SK-N-SH (cell line): Measurements from ENCODE around the gene FAT1. TPM values are rescaled to one million over a fixed set of nuclear protein-coding genes. Genes with fewer than 3 reads are reported as not detected.

ENCODE experiments used
- CTCF ChIA-PET: fragments of 300-600, 350-600 bp; formaldehyde crosslinking; extraction: SDS; loops from one replicate; lab custom pipeline; 2021; lab: Yijun Ruan, JAX
- POLR2A ChIA-PET: fragments of 350-600 bp; sonication (Branson Sonifier 250); formaldehyde crosslinking; extraction: SDS; loops from one replicate; lab custom pipeline; 2020; ENCODE audit warnings: antibody characterized with exemption, inconsistent platforms; lab: Yijun Ruan, JAX
- DNase-seq: peaks from one replicate; pipeline ENCODE4 v3.0.0; 2012
- H2AFZ ChIP-seq: fragments of 200-600 bp; sonication (generic); 2 replicates; pipeline ENCODE4 v1.8.1; 2016; ENCODE audit warnings: antibody characterized with exemption, mild to moderate bottlenecking, low read depth
- H3F3A ChIP-seq: fragments of 200-600 bp; sonication (generic); replicated peaks from 2 replicates; pipeline ENCODE3; 2016; ENCODE audit warnings: antibody characterized with exemption, mild to moderate bottlenecking; ENCODE audit not compliant: insufficient read depth
- H3K27ac ChIP-seq, 2 experiments: fragments of 200-500 bp in 1 of 2; fragments of 200-600 bp in 1 of 2; sonication (Bioruptor generic) in 1 of 2; sonication (generic), shearing (Covaris generic) in 1 of 2; 2 replicates each; pipeline versions ENCODE4 v1.5.1 to v1.6.1; 2014 to 2016; ENCODE audit warnings: low read depth in 2 of 2, inconsistent platforms in 1 of 2, low read length in 1 of 2, mild to moderate bottlenecking in 1 of 2, mixed read lengths in 1 of 2
- H3K27me3 ChIP-seq: fragments of 200-600 bp; sonication (generic), shearing (Covaris generic); 2 replicates; pipeline ENCODE4 v1.6.1; 2016; ENCODE audit warnings: mixed run types; ENCODE audit not compliant: insufficient read depth
- H3K36me3 ChIP-seq, 2 experiments: fragments of 200-500 bp in 1 of 2; fragments of 200-600 bp in 1 of 2; sonication (Bioruptor generic) in 1 of 2; sonication (generic) in 1 of 2; replicated peaks in 1 of 2; 2 replicates each; pipeline versions ENCODE3 to v1.5.1; 2014 to 2016; ENCODE audit warnings: low read length in 1 of 2, mild to moderate bottlenecking in 1 of 2; ENCODE audit not compliant: insufficient read depth in 2 of 2, control insufficient read depth in 1 of 2
- H3K4me1 ChIP-seq, 2 experiments: fragments of 200-500 bp in 1 of 2; fragments of 200-600 bp in 1 of 2; sonication (Bioruptor generic) in 1 of 2; sonication (generic), shearing (Covaris generic) in 1 of 2; 2 replicates each; pipeline versions ENCODE4 v1.5.1 to v1.6.1; 2014 to 2016; ENCODE audit warnings: low read depth in 1 of 2, low read length in 1 of 2, mixed run types in 1 of 2; ENCODE audit not compliant: insufficient read depth in 2 of 2, control insufficient read depth in 1 of 2
- H3K4me2 ChIP-seq: fragments of 200-600 bp; sonication (generic), shearing (Covaris generic); 2 replicates; pipeline ENCODE4 v1.6.1; 2017; ENCODE audit warnings: mixed run types
- H3K4me3 ChIP-seq, 2 experiments: fragments of 200-500 bp in 1 of 2; fragments of 200-600 bp in 1 of 2; sonication (Bioruptor generic) in 1 of 2; sonication (generic), shearing (Covaris generic) in 1 of 2; 2 replicates each; pipeline versions ENCODE4 v1.5.1 to v1.8.1; 2014 to 2016; ENCODE audit warnings: low read depth in 2 of 2, inconsistent platforms in 1 of 2, low read length in 1 of 2, mild to moderate bottlenecking in 1 of 2, mixed read lengths in 1 of 2, moderate library complexity in 1 of 2
- H3K79me2 ChIP-seq: fragments of 200-600 bp; sonication (generic); 2 replicates; pipeline ENCODE4 v1.8.1; 2017; ENCODE audit warnings: mild to moderate bottlenecking; ENCODE audit not compliant: insufficient read depth
- H3K9ac ChIP-seq: fragments of 200-600 bp; sonication (generic); 2 replicates; pipeline ENCODE4 v1.6.1; 2017; ENCODE audit warnings: mixed run types
- H3K9me2 ChIP-seq: fragments of 200-600 bp; sonication (generic); 2 replicates; pipeline ENCODE4 v1.6.1; 2017; ENCODE audit warnings: mixed run types
- H3K9me3 ChIP-seq: fragments of 200-600 bp; sonication (generic); 2 replicates; pipeline ENCODE4 v1.6.1; 2017; ENCODE audit warnings: mixed run types, mild to moderate bottlenecking, moderate library complexity
- H4K20me1 ChIP-seq: fragments of 200-600 bp; sonication (generic); 2 replicates; pipeline ENCODE4 v1.6.1; 2017; ENCODE audit warnings: mild to moderate bottlenecking, mixed run types; ENCODE audit not compliant: insufficient read depth
- CHD2 ChIP-seq: fragments of 150-350 bp; IDR thresholded peaks from 2 replicates; pipeline ENCODE4 v1.6.1; 2018; ENCODE audit warnings: low read length; ENCODE audit not compliant: partially characterized antibody
- ELF1 ChIP-seq: IDR thresholded peaks from 2 replicates; pipeline ENCODE4 v1.4.0; 2012
- EP300 ChIP-seq, 2 experiments: IDR thresholded peaks; 2 replicates each; pipeline versions ENCODE4 v1.4.0 to v1.6.1; 2012; ENCODE audit warnings: borderline replicate concordance in 1 of 2, low read depth in 1 of 2, low read length in 1 of 2
- EZH2phosphoT487 ChIP-seq: fragments of 200-600 bp; sonication (generic); IDR thresholded peaks from 2 replicates; pipeline ENCODE4 v1.6.1; 2017; ENCODE audit warnings: low read depth, mixed run types, mild to moderate bottlenecking, antibody characterized with exemption, moderate library complexity, borderline replicate concordance
- FOSL2 ChIP-seq: IDR thresholded peaks from 2 replicates; pipeline ENCODE4 v1.4.0; 2012; ENCODE audit warnings: low read depth, mild to moderate bottlenecking, moderate library complexity, borderline replicate concordance
- FOXJ3 ChIP-seq: sonication (generic); formaldehyde crosslinking; IDR thresholded peaks from 2 replicates; pipeline ENCODE4 v1.5.1; 2020; ENCODE audit warnings: mild to moderate bottlenecking, missing genetic modification reagents
- FOXM1 ChIP-seq: IDR thresholded peaks from 2 replicates; pipeline ENCODE4 v1.4.0; 2012; ENCODE audit warnings: low read depth, mild to moderate bottlenecking
- GABPA ChIP-seq: IDR thresholded peaks from 2 replicates; pipeline ENCODE4 v1.4.0; 2012; ENCODE audit warnings: low read depth, mild to moderate bottlenecking
- GATA2 ChIP-seq: sonication (generic); formaldehyde crosslinking; IDR thresholded peaks from 2 replicates; pipeline ENCODE4 v1.5.0; 2020; ENCODE audit warnings: mild to moderate bottlenecking, missing genetic modification reagents
- MAX ChIP-seq: IDR thresholded peaks from 2 replicates; pipeline ENCODE4 v1.4.0; 2012; ENCODE audit warnings: low read depth
- MEF2A ChIP-seq: IDR thresholded peaks from 2 replicates; pipeline ENCODE4 v1.4.0; 2012; ENCODE audit warnings: low read depth, borderline replicate concordance
- MXI1 ChIP-seq: IDR thresholded peaks from 2 replicates; pipeline ENCODE4 v1.6.1; 2012; ENCODE audit warnings: mild to moderate bottlenecking, low read depth, low read length, improper control_type of control experiment
- POLR2AphosphoS5 ChIP-seq: IDR thresholded peaks from 2 replicates; pipeline ENCODE4 v1.6.1; 2012; ENCODE audit warnings: low read depth, low read length
- RAD21 ChIP-seq: IDR thresholded peaks from 2 replicates; pipeline ENCODE4 v1.6.1; 2012; ENCODE audit warnings: mild to moderate bottlenecking, low read length
- REST ChIP-seq: IDR thresholded peaks from 2 replicates; pipeline ENCODE4 v1.6.1; 2012; ENCODE audit warnings: mild to moderate bottlenecking, low read depth, low read length, moderate library complexity
- RFX5 ChIP-seq: IDR thresholded peaks from 2 replicates; pipeline ENCODE4 v1.6.1; 2012; ENCODE audit warnings: mild to moderate bottlenecking, improper control_type of control experiment, low read length
- TAF1 ChIP-seq: IDR thresholded peaks from 2 replicates; pipeline ENCODE4 v1.6.1; 2012; ENCODE audit warnings: low read depth, mild to moderate bottlenecking, low read length, moderate library complexity, borderline replicate concordance
- TEAD4 ChIP-seq: IDR thresholded peaks from 2 replicates; pipeline ENCODE4 v1.4.0; 2012; ENCODE audit warnings: mild to moderate bottlenecking, borderline replicate concordance; ENCODE audit not compliant: insufficient read depth
- YY1 ChIP-seq: IDR thresholded peaks from 2 replicates; pipeline ENCODE4 v1.4.0; 2012; ENCODE audit warnings: low read depth, mild to moderate bottlenecking
- WGBS: methylation state at CpG from one replicate; pipeline ENCODE4 v1.1.6; 2017; ENCODE audit warnings: low lambda C conversion rate; 5-methylcytosine and 5-hydroxymethylcytosine counted together
- polyA plus RNA-seq, 3 experiments: library from polyadenylated mRNA; depleted of rRNA; stranded (reverse); fragments of >200 nt; gene quantifications; 2 replicates each; pipeline ENCODE4 v1.2.3, GENCODE V29; 2012

The FAT1 gene
- polyA plus RNA-seq, 1 of the 3 experiments (the other 2 are of a cell fraction): 41.3 TPM

DNA sequence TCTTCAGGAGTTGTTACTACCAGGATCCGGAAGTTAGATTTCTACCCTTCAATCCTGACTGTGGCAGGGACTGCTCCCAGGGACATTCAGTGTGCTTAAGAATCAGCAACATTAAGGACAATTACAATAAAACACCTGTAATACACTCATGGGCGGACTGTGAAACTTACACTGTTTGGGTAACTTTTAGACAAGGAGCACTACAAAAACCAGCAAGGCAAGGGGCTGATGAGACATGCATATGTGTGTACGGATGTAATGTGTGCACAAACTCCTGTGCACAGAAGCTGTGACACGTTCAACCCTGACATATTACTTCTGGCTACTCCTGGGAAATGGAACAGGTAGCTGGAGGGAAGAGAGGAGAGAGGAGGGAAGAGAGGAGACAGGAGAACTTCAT, 75.8 kb downstream of the FAT1 start:
- Histone ChIP-seq H2AFZ (no peak overlapping the region), H3K9ac (no peak overlapping the region), H3K9me2 (no peaks in the 10 kb centered on the region), H3K79me2 (peaks cover 20% of the 10 kb centered on the region; the same call in 1 of the 2 replicates), H3K4me2 (no peak overlapping the region), H3K4me3 (no peak overlapping the region), H3K27me3 (no peaks in the 10 kb centered on the region), H3K9me3 (no peaks in the 10 kb centered on the region), H4K20me1 (no peaks in the 10 kb centered on the region), H3K36me3 (no peaks in the 10 kb centered on the region), H3K4me1 (peaks cover 0 to 11% of the 10 kb centered on the region in 2 experiments; a peak in 2 of 4 replicates), H3F3A (no peaks in the 10 kb centered on the region), H3K27ac (no peak overlapping the region)
- TF ChIP-seq RFX5 (no peak), MXI1 (no peak), EZH2phosphoT487 (no peak), REST (no peak), GATA2 (CRISPR knock-in tag) (no peak), ELF1 (no peak), GABPA (no peak), EP300 (IDR thresholded peaks at IDR 0.05; ENCODE audit: borderline replicate concordance in 1 of 2, low read depth in 1 of 2, low read length in 1 of 2) (no peak), TEAD4 (no peak), CHD2 (no peak), YY1 (no peak), RAD21 (no peak), FOXJ3 (CRISPR knock-in tag) (no peak), FOSL2 (no peak), MEF2A (no peak), POLR2AphosphoS5 (no peak), MAX (no peak), FOXM1 (no peak), TAF1 (no peak)
- ChIA-PET CTCF (no interaction called here), POLR2A (no interaction called here)
- no peak for DNase-seq
- 51% methylated on average over 4 of the region's 4 CpGs for WGBS
